GM20000 (cell line): Measurements from ENCODE around the gene ANKRD33B.

Experiments
- DNase-seq: peaks from one replicate; pipeline ENCODE4 v3.0.0; 2012; ENCODE audit warnings: low spot score
- CTCF ChIP-seq: IDR thresholded peaks from 2 replicates; pipeline ENCODE4 v1.5.1; 2012; ENCODE audit warnings: mild to moderate bottlenecking, control low read depth; ENCODE audit errors: extremely low read depth, missing control alignments

Gene ANKRD33B

GRCh38 chr5:10577371-10578292 lies 13.8 kb downstream of the ANKRD33B start:
- DNase-seq = no peak
- no peak for TF ChIP-seq CTCF

- TF ChIP-seq CTCF = no peak
- no peak for DNase-seq
Observed at GRCh38 chr5:10578293-10578665, 14.4 kb downstream of the ANKRD33B start.

GRCh38 chr5:10578869-10579268 lies 15.0 kb downstream of the ANKRD33B start:
- DNase-seq = no peak
- TF ChIP-seq CTCF = no peak

- DNase-seq = no peak
- no peak for TF ChIP-seq CTCF
Observed at GRCh38 chr5:10579536-10580521, 16.0 kb downstream of the ANKRD33B start.

GRCh38 chr5:10580531-10581423 lies 16.9 kb downstream of the ANKRD33B start:
- peak; percentile 2 for DNase-seq
- TF ChIP-seq CTCF = no peak

GRCh38 chr5:10581424-10581748 lies 17.5 kb downstream of the ANKRD33B start:
- no peak for TF ChIP-seq CTCF
- DNase-seq = no peak
